Spleen (tissue), 11 donors: ENCODE results near the gene FAAH. TPM values are rescaled to one million over a fixed set of nuclear protein-coding genes. Genes with fewer than 3 reads are reported as not detected.

Experiments
- DNase-seq: peaks from one replicate; pipeline ENCODE4 v3.0.0-alpha.2; 2020
- H3K27ac ChIP-seq, 8 donors: fragments of 200-600 bp; sonication (generic) in 7 of 8; 1 replicate in 4 of 8; 2 replicates in 4 of 8; pipeline versions ENCODE4 v1.5.0 to v1.8.0; 2016 to 2021; ENCODE audit warnings: inconsistent platforms in 4 of 8, mild to moderate bottlenecking in 4 of 8, moderate library complexity in 1 of 8
- H3K27me3 ChIP-seq, 7 donors: fragments of 200-600 bp; sonication (generic) in 6 of 7; replicated peaks in 1 of 7; 1 replicate in 4 of 7; 2 replicates in 3 of 7; pipeline versions ENCODE4 v1.5.0 to v1.8.0; 2016 to 2021; ENCODE audit warnings: inconsistent platforms in 3 of 7, mild to moderate bottlenecking in 1 of 7
- H3K36me3 ChIP-seq, 6 donors: fragments of 200-600 bp; sonication (generic) in 5 of 6; 1 replicate in 4 of 6; 2 replicates in 2 of 6; pipeline versions ENCODE4 v1.5.0 to v1.8.0; 2016 to 2021; ENCODE audit warnings: inconsistent platforms in 2 of 6
- H3K4me1 ChIP-seq, 6 donors: fragments of 200-600 bp; sonication (generic) in 5 of 6; 1 replicate in 3 of 6; 2 replicates in 3 of 6; pipeline versions ENCODE4 v1.5.0 to v1.8.0; 2016 to 2021; ENCODE audit warnings: inconsistent platforms in 3 of 6
- H3K4me3 ChIP-seq, 8 donors: fragments of 200-600 bp; sonication (generic) in 7 of 8; 1 replicate in 4 of 8; 2 replicates in 4 of 8; pipeline versions ENCODE4 v1.5.0 to v1.8.0; 2016 to 2021; ENCODE audit warnings: inconsistent platforms in 4 of 8, mild to moderate bottlenecking in 4 of 8, moderate library complexity in 2 of 8
- H3K9me3 ChIP-seq, 8 donors: fragments of 200-600 bp; sonication (generic) in 7 of 8; 1 replicate in 4 of 8; 2 replicates in 4 of 8; pipeline versions ENCODE4 v1.5.0 to v1.8.0; 2016 to 2021; ENCODE audit warnings: inconsistent platforms in 4 of 8
- POLR2A ChIP-seq, 3 donors: fragments of 450-650 bp; IDR thresholded peaks; one replicate each; pipeline ENCODE4 v1.5.1; 2017; ENCODE audit warnings: antibody characterized with exemption in 3 of 3, mild to moderate bottlenecking in 1 of 3
- POLR2AphosphoS5 ChIP-seq, 3 donors: sonication (generic); formaldehyde crosslinking; IDR thresholded peaks; one replicate each; pipeline ENCODE4 v1.5.1; 2017; ENCODE audit warnings: antibody characterized with exemption in 3 of 3
- WGBS, 5 donors: extraction: QIAGEN DNeasy Blood & Tissue Kit in 3 of 5; methylation state at CpG; one replicate each; pipeline versions ENCODE4 v1.1.5 to v1.1.7; 2013 to 2018; 5-methylcytosine and 5-hydroxymethylcytosine counted together
- intact Hi-C: fragments of 100-400 bp; cut with DNase I; formaldehyde crosslinking; loops from one replicate; pipeline ENCODE4 v1.15.0; 2023; ENCODE audit warnings: low total_unique reads
- polyA plus RNA-seq, 3 donors: library from polyadenylated mRNA; stranded (reverse); fragments of 200-250 nt; gene quantifications; one replicate each; pipeline ENCODE4 v1.2.1, GENCODE V29; 2013
- total RNA-seq, 7 donors: library from RNA; depleted of rRNA in 3 of 7; stranded (reverse); fragments of >200 nt in 3 of 7; fragmentation: NEBNext Ultra II Directional in 4 of 7; extraction: Animal tissue kit (Norgen Biotek cat#: 25700) in 4 of 7; gene quantifications; one replicate each; pipeline versions ENCODE4 v1.1.0 to v1.2.1, GENCODE V29; 2016 to 2021
- TF ChIP-seq, protein P1 (sequence below), 11 experiments: fragments of 200-600 bp in 7 of 11; fragments of 450-650 bp in 4 of 11; sonication (generic) in 4 of 11; IDR thresholded peaks in 8 of 11; conservative IDR thresholded peaks in 3 of 11; 1 replicate in 7 of 11; 2 replicates in 4 of 11; pipeline versions ENCODE4 v1.4.0 to v1.8.0; 2016 to 2021; ENCODE audit warnings: antibody characterized with exemption in 11 of 11, inconsistent platforms in 4 of 11, mild to moderate bottlenecking in 1 of 11
- donor health status: healthy with polysubstance abuse.
- donor health status: DM: no; HTN: no; CAD: no; lungs with moderate emphysema.
- donor health status: DM: no; HTN: no; CAD: no.
- donor health status: Bipolar disorder and iron deficiency.
- donor health status: healthy.
- donor health status: DM: no; HTN: no; CAD: no.
- donor health status: DM: yes; HTN: yes; CAD: no.

Gene FAAH
- total and polyA plus RNA-seq, 10 donors = 5.2 to 15.3 (median 7.8) TPM

- DNase-seq = no peak
- Histone ChIP-seq H3K27ac (no peak overlapping the region), H3K4me1 (no peaks in the 10 kb centered on the region), H3K36me3 (no peaks in the 10 kb centered on the region), H3K4me3 (no peak overlapping the region), H3K27me3 (peaks cover 0 to 55% (median 0%) of the 10 kb centered on the region in 7 donors), H3K9me3 (no peaks in the 10 kb centered on the region)
- WGBS, 5 donors = 63 to 78% (median 70%) methylated on average over 8 to 16 of the region's 16 CpGs
- intact Hi-C loops = no loop called here
- TF ChIP-seq POLR2A (IDR thresholded peaks at IDR 0.05) = no peak
- TF ChIP-seq, protein P1, sequence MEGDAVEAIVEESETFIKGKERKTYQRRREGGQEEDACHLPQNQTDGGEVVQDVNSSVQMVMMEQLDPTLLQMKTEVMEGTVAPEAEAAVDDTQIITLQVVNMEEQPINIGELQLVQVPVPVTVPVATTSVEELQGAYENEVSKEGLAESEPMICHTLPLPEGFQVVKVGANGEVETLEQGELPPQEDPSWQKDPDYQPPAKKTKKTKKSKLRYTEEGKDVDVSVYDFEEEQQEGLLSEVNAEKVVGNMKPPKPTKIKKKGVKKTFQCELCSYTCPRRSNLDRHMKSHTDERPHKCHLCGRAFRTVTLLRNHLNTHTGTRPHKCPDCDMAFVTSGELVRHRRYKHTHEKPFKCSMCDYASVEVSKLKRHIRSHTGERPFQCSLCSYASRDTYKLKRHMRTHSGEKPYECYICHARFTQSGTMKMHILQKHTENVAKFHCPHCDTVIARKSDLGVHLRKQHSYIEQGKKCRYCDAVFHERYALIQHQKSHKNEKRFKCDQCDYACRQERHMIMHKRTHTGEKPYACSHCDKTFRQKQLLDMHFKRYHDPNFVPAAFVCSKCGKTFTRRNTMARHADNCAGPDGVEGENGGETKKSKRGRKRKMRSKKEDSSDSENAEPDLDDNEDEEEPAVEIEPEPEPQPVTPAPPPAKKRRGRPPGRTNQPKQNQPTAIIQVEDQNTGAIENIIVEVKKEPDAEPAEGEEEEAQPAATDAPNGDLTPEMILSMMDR (IDR thresholded peaks at IDR 0.05 in 8 of 11, conservative IDR thresholded peaks at IDR 0.05 in 3 of 11) = no peak
- TF ChIP-seq POLR2AphosphoS5 (IDR thresholded peaks at IDR 0.05) = no peak
These were observed 29.6 kb downstream of the FAAH start for GRCh38 chr1:46423574-46424240.

GRCh38 chr1:46424730-46425129 is 30.6 kb downstream of the FAAH start:
- no peaks in the 10 kb centered on the region for H3K9me3 ChIP-seq
- H3K4me3 ChIP-seq = no peak overlapping the region
- intact Hi-C loops = no loop called here
- no peak for DNase-seq
- no peak for TF ChIP-seq POLR2A (IDR thresholded peaks at IDR 0.05)
- TF ChIP-seq, protein P1 (IDR thresholded peaks at IDR 0.05 in 8 of 11, conservative IDR thresholded peaks at IDR 0.05 in 3 of 11) = no peak
- TF ChIP-seq POLR2AphosphoS5 (IDR thresholded peaks at IDR 0.05) = no peak
- H3K27me3 ChIP-seq = peaks cover 0 to 61% (median 0%) of the 10 kb centered on the region in 7 donors
- H3K4me1 ChIP-seq = no peaks in the 10 kb centered on the region
- no peak overlapping the region for H3K27ac ChIP-seq
- H3K36me3 ChIP-seq = no peaks in the 10 kb centered on the region
- 73 to 84% (median 79%) methylated on average over 2 to 4 of the region's 4 CpGs for WGBS, 5 donors

GRCh38 chr1:46425726-46426125 is 31.6 kb downstream of the FAAH start:
- 46 to 75% (median 68%) methylated on average over 4 of the region's 4 CpGs for WGBS, 5 donors
- TF ChIP-seq POLR2AphosphoS5 (IDR thresholded peaks at IDR 0.05) = no peak
- TF ChIP-seq, protein P1 (IDR thresholded peaks at IDR 0.05 in 8 of 11, conservative IDR thresholded peaks at IDR 0.05 in 3 of 11) = no peak
- TF ChIP-seq POLR2A (IDR thresholded peaks at IDR 0.05) = no peak
- no peak overlapping the region for H3K4me3 ChIP-seq

DNA sequence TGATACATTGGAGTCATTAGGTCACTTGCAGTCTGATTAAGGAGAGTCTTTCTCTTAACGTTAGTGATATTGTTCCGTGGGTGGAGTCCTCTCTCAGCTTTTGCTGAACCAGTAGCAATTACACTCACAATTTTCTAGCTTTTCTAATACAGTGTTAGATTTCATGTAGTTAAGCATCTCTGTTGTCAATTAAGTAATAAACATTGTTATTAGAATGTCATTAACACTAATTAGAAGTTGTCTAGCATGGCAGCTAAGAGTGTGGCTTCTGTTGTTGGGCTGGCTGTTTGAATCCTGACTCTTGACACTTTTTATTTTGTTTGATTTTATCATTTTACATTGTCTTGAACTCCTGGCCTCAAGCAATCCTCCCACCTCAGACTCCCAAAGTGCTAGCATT is 33.4 kb downstream of the FAAH start:
- no peak overlapping the region for H3K4me3 ChIP-seq

More at GRCh38 chr1:46425726-46426125, 31.6 kb downstream of the FAAH start:
- Histone ChIP-seq H3K9me3 (no peaks in the 10 kb centered on the region), H3K27ac (no peak overlapping the region), H3K36me3 (no peaks in the 10 kb centered on the region), H3K27me3 (peaks cover 0 to 61% (median 0%) of the 10 kb centered on the region in 7 donors), H3K4me1 (no peaks in the 10 kb centered on the region)
- intact Hi-C loops = no loop called here
- no peak for DNase-seq

More for the DNA sequence above, 33.4 kb downstream of the FAAH start:
- intact Hi-C loops = no loop called here
- H3K36me3 ChIP-seq = no peaks in the 10 kb centered on the region
- no peaks in the 10 kb centered on the region for H3K9me3 ChIP-seq
- WGBS, 5 donors = 68 to 74% (median 72%) methylated on average over 2 of the region's 2 CpGs
- DNase-seq = no peak
- H3K27ac ChIP-seq = no peak overlapping the region
- peaks cover 0 to 43% (median 0%) of the 10 kb centered on the region in 7 donors for H3K27me3 ChIP-seq
- TF ChIP-seq POLR2A (IDR thresholded peaks at IDR 0.05) = no peak
- TF ChIP-seq POLR2AphosphoS5 (IDR thresholded peaks at IDR 0.05) = no peak
- TF ChIP-seq, protein P1 (IDR thresholded peaks at IDR 0.05 in 8 of 11, conservative IDR thresholded peaks at IDR 0.05 in 3 of 11) = no peak
- H3K4me1 ChIP-seq = no peaks in the 10 kb centered on the region
